ENCODE measurements around the gene COL23A1. TPM values are rescaled to one million over a fixed set of nuclear protein-coding genes. Genes with fewer than 3 reads are reported as not detected.

Gene COL23A1
- total and polyA plus RNA-seq, 2 of the 8 experiments (the other 6 are each of a cell fraction or from before 2014, with no cell fraction given), result 3.1 to 4.7 TPM

DNA sequence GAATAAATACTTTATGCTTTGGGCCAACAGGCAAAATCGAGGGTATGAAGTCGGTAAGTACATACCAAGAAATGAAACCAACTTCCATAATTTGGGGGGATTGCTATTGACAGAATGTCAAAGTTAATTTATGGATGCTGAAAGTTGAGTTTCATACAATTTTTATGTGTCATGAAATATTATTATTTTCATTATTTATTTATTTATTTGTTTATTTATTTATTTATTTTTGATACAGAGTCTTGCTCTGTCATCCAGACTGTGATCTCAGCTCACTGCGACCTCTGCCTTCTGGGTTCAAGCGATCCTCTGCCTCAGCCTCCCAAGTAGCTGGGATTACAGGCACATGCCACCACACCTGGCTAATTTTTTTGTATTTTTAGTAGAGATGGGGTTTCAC, 398.5 kb downstream of the COL23A1 start:
- POLR2A ChIA-PET (ENCODE audit: partially characterized antibody), result interaction anchor here (31.3 to 38.5 kb wide), 2 partner anchors 8 to 12 kb away, joined by 985 read pairs; partner anchors contain the start of genes GMCL2 and HNRNPAB
- H2BK15ac ChIP-seq (ENCODE audit: low read length), result no peak overlapping the region
- no peak for FAIRE-seq
- no peak for TF ChIP-seq GABPA (IDR thresholded peaks at IDR 0.05; ENCODE audit: borderline replicate concordance, insufficient read depth, low read length)
- TF ChIP-seq MAFK (IDR thresholded peaks at IDR 0.05; ENCODE audit: low read depth, low read length), result no peak
- TF ChIP-seq SIN3A (conservative IDR thresholded peaks at IDR 0.05 in 1 of 2, IDR thresholded peaks at IDR 0.05 in 1 of 2; ENCODE audit: low read depth in 1 of 2, low read length in 2 of 2), result no peak
- TF ChIP-seq CREB1 (IDR thresholded peaks at IDR 0.05), result no peak
- TF ChIP-seq TAF1 (IDR thresholded peaks at IDR 0.05; ENCODE audit: low read depth, low read length), result no peak
- no peak for TF ChIP-seq EP300 (IDR thresholded peaks at IDR 0.05; ENCODE audit: borderline replicate concordance in 1 of 2, low read depth in 2 of 2, low read length in 2 of 2)
- no peak for TF ChIP-seq NRF1 (IDR thresholded peaks at IDR 0.05; ENCODE audit: low read depth, low read length)
- TF ChIP-seq, protein P1, sequence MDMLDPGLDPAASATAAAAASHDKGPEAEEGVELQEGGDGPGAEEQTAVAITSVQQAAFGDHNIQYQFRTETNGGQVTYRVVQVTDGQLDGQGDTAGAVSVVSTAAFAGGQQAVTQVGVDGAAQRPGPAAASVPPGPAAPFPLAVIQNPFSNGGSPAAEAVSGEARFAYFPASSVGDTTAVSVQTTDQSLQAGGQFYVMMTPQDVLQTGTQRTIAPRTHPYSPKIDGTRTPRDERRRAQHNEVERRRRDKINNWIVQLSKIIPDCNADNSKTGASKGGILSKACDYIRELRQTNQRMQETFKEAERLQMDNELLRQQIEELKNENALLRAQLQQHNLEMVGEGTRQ (IDR thresholded peaks at IDR 0.05; ENCODE audit: low read length), result no peak
- TF ChIP-seq SUZ12 (IDR thresholded peaks at IDR 0.05; ENCODE audit: low read length), result no peak
- TF ChIP-seq KDM1A (IDR thresholded peaks at IDR 0.05; ENCODE audit: borderline replicate concordance, low read length), result no peak
- TF ChIP-seq RNF2 (IDR thresholded peaks at IDR 0.05; ENCODE audit: borderline replicate concordance, low read depth, low read length, missing control alignments, poor library complexity, severe bottlenecking), result no peak
- TF ChIP-seq RXRA (IDR thresholded peaks at IDR 0.05; ENCODE audit: insufficient read depth, low read depth, low read length), result no peak

More for the DNA sequence above, 398.5 kb downstream of the COL23A1 start:
- Histone ChIP-seq H2BK120ac (replicated peaks; ENCODE audit: low read depth, low read length) (no peak overlapping the region), H2BK12ac (ENCODE audit: low read depth, low read length) (no peak overlapping the region), H3K36me3 (ENCODE audit: control insufficient read depth in 2 of 4, insufficient read depth in 4 of 4, low read length in 3 of 4) (no peaks in the 10 kb centered on the region), H3K27ac (ENCODE audit: low read depth, low read length) (no peak overlapping the region), H3K4me1 (replicated peaks in 1 of 4; ENCODE audit: control insufficient read depth in 3 of 4, insufficient read depth in 4 of 4, low read length in 3 of 4) (peaks cover 0 to 13% (median 3%) of the 10 kb centered on the region in 4 experiments; a peak in 3 of 7 replicates), H3K4me2 (ENCODE audit: insufficient read depth in 1 of 2, low read depth in 2 of 2, low read length in 2 of 2) (no peak overlapping the region), H4K91ac (replicated peaks; ENCODE audit: insufficient read length, low read length) (no peak overlapping the region), H3K14ac (ENCODE audit: insufficient read length) (no peak overlapping the region), H3K4me3 (ENCODE audit: extremely low read depth in 1 of 4, insufficient read depth in 2 of 4, low read depth in 3 of 4, low read length in 4 of 4) (no peak overlapping the region), H3K4ac (replicated peaks; ENCODE audit: insufficient read length, low read depth, low read length) (no peak overlapping the region), H3K23me2 (ENCODE audit: low read depth, low read length) (no peaks in the 10 kb centered on the region), H2AFZ (ENCODE audit: low read length) (no peak overlapping the region), H3K79me1 (ENCODE audit: low read depth, low read length) (no peaks in the 10 kb centered on the region), H2BK20ac (ENCODE audit: low read length) (no peak overlapping the region), H3K27me3 (replicated peaks in 1 of 4; ENCODE audit: control insufficient read depth in 3 of 4, extremely low read depth in 1 of 4, insufficient read depth in 3 of 4, low read length in 3 of 4) (no peaks in the 10 kb centered on the region; a peak in 1 of 7 replicates), H3K56ac (replicated peaks; ENCODE audit: insufficient read length, low read depth, low read length) (no peak overlapping the region), H3K79me2 (ENCODE audit: control insufficient read depth in 1 of 2, insufficient read depth in 2 of 2, low read length in 2 of 2) (no peaks in the 10 kb centered on the region), H4K5ac (ENCODE audit: insufficient read length, low read depth, low read length) (no peak overlapping the region), H3K9ac (replicated peaks in 1 of 4; ENCODE audit: extremely low read depth in 1 of 4, low read depth in 3 of 4, low read length in 3 of 4) (no peak overlapping the region), H2AK5ac (ENCODE audit: low read depth, low read length) (no peak overlapping the region), H4K20me1 (replicated peaks in 1 of 2; ENCODE audit: control insufficient read depth in 1 of 2, insufficient read depth in 2 of 2, low read length in 2 of 2) (no peaks in the 10 kb centered on the region), H4K8ac (ENCODE audit: extremely low read depth, insufficient read depth, low read length) (no peak overlapping the region), H3K18ac (ENCODE audit: extremely low read depth, low read length) (no peak overlapping the region), H3K23ac (ENCODE audit: insufficient read length) (no peak overlapping the region), H2BK5ac (ENCODE audit: low read depth, low read length) (no peak overlapping the region), H3K9me3 (ENCODE audit: insufficient read depth in 2 of 2, low read depth in 1 of 2, low read length in 1 of 2) (peaks cover 0 to 8% of the 10 kb centered on the region in 2 experiments; a peak in 2 of 4 replicates)
- 72% methylated on average over 4 of the region's 4 CpGs; no CpG with 5 or more reads in 1 of the 2 experiments for WGBS, 2 experiments (ENCODE audit: extremely low coverage in 1 of 2, insufficient coverage in 1 of 2, insufficient read length in 1 of 2, insufficient replicate concordance in 2 of 2, low coverage in 1 of 2, low lambda C conversion rate in 2 of 2, missing lambda C conversion rate in 1 of 2)
- CTCF ChIA-PET (ENCODE audit: partially characterized antibody), result no interaction called here
- no peak for DNase-seq (ENCODE audit: low read depth in 1 of 2, low spot score in 2 of 2)

Data from H1 (cell line).